ENCODE measurements around the gene AKT1S1. TPM values are rescaled to one million over a fixed set of nuclear protein-coding genes. Genes with fewer than 3 reads are reported as not detected.

AKT1S1 gene
- total RNA-seq, 4 donors from 2014 or later: 23.8 to 56.8 (median 43.4) TPM

DNA sequence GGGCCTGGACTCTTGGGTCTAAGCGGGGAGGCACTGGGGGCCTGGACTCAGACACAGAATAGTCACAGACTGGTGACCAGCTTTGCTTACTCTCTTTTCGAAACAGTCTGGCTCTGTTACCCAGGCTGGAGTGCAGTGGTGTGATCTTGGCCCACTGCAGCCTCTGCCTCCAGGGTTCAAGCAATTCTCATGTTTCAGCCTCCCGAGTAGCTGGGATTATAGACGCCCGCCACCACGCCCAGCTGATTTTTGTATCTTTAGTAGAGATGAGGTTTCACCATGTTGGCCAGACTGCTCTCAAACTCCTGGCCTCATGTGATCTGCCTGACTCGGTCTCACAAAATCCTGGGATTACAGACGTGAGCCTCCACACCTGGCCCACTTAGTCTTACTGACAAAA, 48.0 kb downstream of the AKT1S1 start:
- no peaks in the 10 kb centered on the region for H3K27me3 ChIP-seq
- DNase-seq: peak; percentile 61 to 76
- no peak overlapping the region for H3K4me3 ChIP-seq
- peak overlapping the region; percentile 87 to 96 (median 94) for H3K27ac ChIP-seq
- in situ Hi-C loops (cut with MboI; ENCODE audit: low sequenced_read_pairs in 4 of 4): no loop called here
- H3K4me1 ChIP-seq: peaks cover 28 to 52% of the 10 kb centered on the region in 2 donors
- peak; percentile 35 to 40 for ATAC-seq
- no peaks in the 10 kb centered on the region for H3K9me3 ChIP-seq
- intact Hi-C loops (cut with DNase I; ENCODE audit: low total_unique reads): loop anchor here (2.0 kb wide), 1 partner anchor 14 kb away; no protein-coding TSS in a partner anchor
- TF ChIP-seq, protein P1, sequence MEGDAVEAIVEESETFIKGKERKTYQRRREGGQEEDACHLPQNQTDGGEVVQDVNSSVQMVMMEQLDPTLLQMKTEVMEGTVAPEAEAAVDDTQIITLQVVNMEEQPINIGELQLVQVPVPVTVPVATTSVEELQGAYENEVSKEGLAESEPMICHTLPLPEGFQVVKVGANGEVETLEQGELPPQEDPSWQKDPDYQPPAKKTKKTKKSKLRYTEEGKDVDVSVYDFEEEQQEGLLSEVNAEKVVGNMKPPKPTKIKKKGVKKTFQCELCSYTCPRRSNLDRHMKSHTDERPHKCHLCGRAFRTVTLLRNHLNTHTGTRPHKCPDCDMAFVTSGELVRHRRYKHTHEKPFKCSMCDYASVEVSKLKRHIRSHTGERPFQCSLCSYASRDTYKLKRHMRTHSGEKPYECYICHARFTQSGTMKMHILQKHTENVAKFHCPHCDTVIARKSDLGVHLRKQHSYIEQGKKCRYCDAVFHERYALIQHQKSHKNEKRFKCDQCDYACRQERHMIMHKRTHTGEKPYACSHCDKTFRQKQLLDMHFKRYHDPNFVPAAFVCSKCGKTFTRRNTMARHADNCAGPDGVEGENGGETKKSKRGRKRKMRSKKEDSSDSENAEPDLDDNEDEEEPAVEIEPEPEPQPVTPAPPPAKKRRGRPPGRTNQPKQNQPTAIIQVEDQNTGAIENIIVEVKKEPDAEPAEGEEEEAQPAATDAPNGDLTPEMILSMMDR (IDR thresholded peaks at IDR 0.05 in 4 of 5, conservative IDR thresholded peaks at IDR 0.05 in 1 of 5): no peak
- TF ChIP-seq POLR2A (IDR thresholded peaks at IDR 0.05): no peak
- H3K36me3 ChIP-seq: peaks cover 0 to 23% of the 10 kb centered on the region in 2 donors

DNA sequence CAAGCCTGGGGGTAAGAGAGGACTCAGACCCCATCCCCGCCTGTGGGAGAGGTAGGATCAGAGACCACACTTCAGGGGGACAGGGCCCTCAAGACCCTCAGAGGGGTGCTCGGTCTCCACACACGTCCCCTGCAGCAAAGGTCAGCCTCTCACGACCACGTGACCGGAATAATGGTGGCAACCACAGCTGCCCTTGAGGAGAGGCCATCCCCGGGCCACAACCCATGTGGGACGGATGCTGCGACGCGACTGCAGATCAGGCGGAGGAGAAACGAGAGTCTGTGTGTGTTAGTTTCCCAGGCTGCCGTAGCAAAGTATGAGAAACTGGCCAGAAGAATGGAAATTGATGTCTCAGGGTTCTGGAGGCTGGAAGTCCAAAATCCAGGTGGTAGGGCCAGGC, 50.1 kb downstream of the AKT1S1 start:
- in situ Hi-C loops (cut with MboI; ENCODE audit: low sequenced_read_pairs in 4 of 4) (no loop called here), intact Hi-C loops (cut with DNase I; ENCODE audit: low total_unique reads) (no loop called here)
- DNase-seq (no peak), ATAC-seq (no peak)
- Histone ChIP-seq H3K4me3 (no peak overlapping the region), H3K36me3 (peaks cover 0 to 24% of the 10 kb centered on the region in 2 donors), H3K27ac (peak overlapping the region in 3 of 4 donors; percentile 94 to 96 (median 95)), H3K4me1 (peaks cover 12 to 37% of the 10 kb centered on the region in 2 donors), H3K27me3 (no peaks in the 10 kb centered on the region), H3K9me3 (no peaks in the 10 kb centered on the region)
- no peak for TF ChIP-seq POLR2A (IDR thresholded peaks at IDR 0.05)
- TF ChIP-seq, protein P1 (IDR thresholded peaks at IDR 0.05 in 4 of 5, conservative IDR thresholded peaks at IDR 0.05 in 1 of 5): no peak

DNA sequence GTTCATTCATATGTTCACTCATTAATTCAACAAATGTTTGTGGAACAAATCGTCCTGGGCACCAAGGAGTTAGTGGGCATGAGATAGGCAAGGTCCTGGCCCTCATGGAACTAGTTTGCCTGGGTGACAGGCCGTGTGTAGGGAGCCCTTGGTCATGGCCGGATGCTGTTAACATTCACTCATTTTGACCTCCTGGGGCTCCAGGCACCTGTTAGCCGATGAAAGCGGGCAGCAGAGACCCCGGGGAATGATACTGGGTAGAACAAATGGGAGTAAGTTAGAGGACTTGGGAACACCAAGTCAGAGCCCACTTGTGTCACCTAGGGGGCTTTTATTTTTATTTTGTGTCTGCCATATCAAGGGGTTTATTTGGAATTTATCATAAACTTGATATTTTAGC, 52.5 kb downstream of the AKT1S1 start:
- Histone ChIP-seq H3K27ac (peak overlapping the region in 2 of 4 donors; percentile 22 to 96), H3K4me1 (peaks cover 11 to 33% of the 10 kb centered on the region in 2 donors), H3K4me3 (no peak overlapping the region), H3K27me3 (no peaks in the 10 kb centered on the region), H3K36me3 (peaks cover 0 to 26% of the 10 kb centered on the region in 2 donors), H3K9me3 (no peaks in the 10 kb centered on the region)
- intact Hi-C loops (cut with DNase I; ENCODE audit: low total_unique reads): no loop called here
- DNase-seq (no peak), ATAC-seq (no peak)
- in situ Hi-C loops (cut with MboI; ENCODE audit: low sequenced_read_pairs in 4 of 4): no loop called here
- TF ChIP-seq, protein P1 (IDR thresholded peaks at IDR 0.05 in 4 of 5, conservative IDR thresholded peaks at IDR 0.05 in 1 of 5): no peak
- TF ChIP-seq POLR2A (IDR thresholded peaks at IDR 0.05): no peak

DNA sequence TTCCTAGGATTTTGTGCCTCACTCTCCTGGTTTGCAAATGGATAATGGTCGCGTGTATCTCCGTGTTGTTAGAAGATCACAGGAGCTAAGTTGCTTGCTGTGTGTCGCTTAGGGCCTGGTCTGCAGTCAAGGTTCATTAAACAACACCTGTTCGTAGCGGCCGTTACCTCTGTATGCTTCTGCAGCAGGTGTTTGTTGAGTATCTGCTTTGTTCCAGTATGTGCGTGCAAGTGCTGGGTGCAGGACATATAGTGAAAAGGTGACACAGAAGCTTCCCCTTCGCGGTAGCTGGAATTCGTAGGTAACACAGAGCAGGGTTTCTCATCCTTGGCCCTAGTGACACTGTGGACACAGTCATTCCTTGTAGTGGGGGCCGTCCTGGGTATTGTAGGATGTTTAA, 53.7 kb downstream of the AKT1S1 start:
- in situ Hi-C loops (cut with MboI; ENCODE audit: low sequenced_read_pairs in 4 of 4): no loop called here

More for the DNA sequence above, 53.7 kb downstream of the AKT1S1 start:
- peaks cover 0 to 26% of the 10 kb centered on the region in 2 donors for H3K36me3 ChIP-seq
- DNase-seq: no peak
- intact Hi-C loops (cut with DNase I; ENCODE audit: low total_unique reads): no loop called here
- H3K27ac ChIP-seq: peak overlapping the region in 1 of 4 donors; percentile 23
- TF ChIP-seq, protein P1 (IDR thresholded peaks at IDR 0.05 in 4 of 5, conservative IDR thresholded peaks at IDR 0.05 in 1 of 5): no peak
- TF ChIP-seq POLR2A (IDR thresholded peaks at IDR 0.05): no peak
- H3K4me3 ChIP-seq: no peak overlapping the region
- H3K4me1 ChIP-seq: peaks cover 12 to 31% of the 10 kb centered on the region in 2 donors
- H3K27me3 ChIP-seq: no peaks in the 10 kb centered on the region
- ATAC-seq: no peak
- H3K9me3 ChIP-seq: no peaks in the 10 kb centered on the region
